Measurements from ENCODE around the gene PDGFD.

GRCh38 chr11:103942646-103943045, 221.3 kb downstream of the PDGFD start:
- TF ChIP-seq POLR2AphosphoS5 (IDR thresholded peaks at IDR 0.05; ENCODE audit: low read depth) (no peak), CTCF (conservative IDR thresholded peaks at IDR 0.05; ENCODE audit: low read depth in 2 of 2) (no peak), EZH2 (IDR thresholded peaks at IDR 0.05; ENCODE audit: low read depth, unreplicated experiment) (no peak), REST (IDR thresholded peaks at IDR 0.05; ENCODE audit: unreplicated experiment) (no peak), CREB1 (CRISPR knock-in tag; IDR thresholded peaks at IDR 0.05; ENCODE audit: low read depth) (no peak), JUNB (IDR thresholded peaks at IDR 0.05; ENCODE audit: unreplicated experiment) (no peak), ETS1 (IDR thresholded peaks at IDR 0.05) (no peak), EZH2phosphoT487 (IDR thresholded peaks at IDR 0.05; ENCODE audit: unreplicated experiment) (no peak), NANOG (IDR thresholded peaks at IDR 0.05; ENCODE audit: borderline replicate concordance) (no peak), STAT1 (IDR thresholded peaks at IDR 0.05; ENCODE audit: unreplicated experiment) (no peak), ZNF114 (CRISPR knock-in tag; IDR thresholded peaks at IDR 0.05) (no peak), ZNF331 (CRISPR knock-in tag; IDR thresholded peaks at IDR 0.05; ENCODE audit: low read depth) (no peak), ZNF462 (CRISPR knock-in tag; IDR thresholded peaks at IDR 0.05) (no peak)
